HG02938 (cell line): ENCODE data around the gene CYBB.

Experiments
- ATAC-seq: cut with Tn5 transposase; IDR thresholded peaks from one replicate; pipeline ENCODE4 v1.9.1; 2021; ENCODE audit warnings: mild to moderate bottlenecking, moderate library complexity; ENCODE audit not compliant: unreplicated experiment

The CYBB gene

GRCh38 chrX:37834937-37835336 lies 55.1 kb downstream of the CYBB start:
- no peak for ATAC-seq

GRCh38 chrX:37840931-37841330 lies 61.1 kb downstream of the CYBB start:
- ATAC-seq: no peak

GRCh38 chrX:37844622-37845021 lies 64.8 kb downstream of the CYBB start:
- no peak for ATAC-seq

GRCh38 chrX:37846141-37846540 lies 66.3 kb downstream of the CYBB start:
- no peak for ATAC-seq

GRCh38 chrX:37846558-37846933 lies 66.7 kb downstream of the CYBB start:
- ATAC-seq: no peak

GRCh38 chrX:37846934-37847732 lies 67.3 kb downstream of the CYBB start, which contains the start of gene DYNLT3:
Gene DYNLT3, minus strand, starts transcription at chrX:37847571. Its CDS starts 61 bp downstream, at chrX:37847510.
- ATAC-seq: peak; percentile 98

- ATAC-seq: peak; percentile 29
These were observed 67.9 kb downstream of the CYBB start for GRCh38 chrX:37847733-37848197.

- ATAC-seq: no peak
These were observed 74.3 kb downstream of the CYBB start for GRCh38 chrX:37854148-37854547.

GRCh38 chrX:37854748-37855147 lies 74.9 kb downstream of the CYBB start:
- ATAC-seq: no peak

GRCh38 chrX:37860721-37861120 lies 80.9 kb downstream of the CYBB start:
- no peak for ATAC-seq

- ATAC-seq: no peak
These were observed 83.0 kb downstream of the CYBB start for GRCh38 chrX:37862851-37863250.
